GM19240 (cell line): Measurements from ENCODE around the gene SMTNL2.

Source experiments
- DNase-seq: peaks from one replicate; pipeline ENCODE4 v3.0.0; 2011; ENCODE audit warnings: low spot score; ENCODE audit not compliant: insufficient read length

SMTNL2 gene

DNA sequence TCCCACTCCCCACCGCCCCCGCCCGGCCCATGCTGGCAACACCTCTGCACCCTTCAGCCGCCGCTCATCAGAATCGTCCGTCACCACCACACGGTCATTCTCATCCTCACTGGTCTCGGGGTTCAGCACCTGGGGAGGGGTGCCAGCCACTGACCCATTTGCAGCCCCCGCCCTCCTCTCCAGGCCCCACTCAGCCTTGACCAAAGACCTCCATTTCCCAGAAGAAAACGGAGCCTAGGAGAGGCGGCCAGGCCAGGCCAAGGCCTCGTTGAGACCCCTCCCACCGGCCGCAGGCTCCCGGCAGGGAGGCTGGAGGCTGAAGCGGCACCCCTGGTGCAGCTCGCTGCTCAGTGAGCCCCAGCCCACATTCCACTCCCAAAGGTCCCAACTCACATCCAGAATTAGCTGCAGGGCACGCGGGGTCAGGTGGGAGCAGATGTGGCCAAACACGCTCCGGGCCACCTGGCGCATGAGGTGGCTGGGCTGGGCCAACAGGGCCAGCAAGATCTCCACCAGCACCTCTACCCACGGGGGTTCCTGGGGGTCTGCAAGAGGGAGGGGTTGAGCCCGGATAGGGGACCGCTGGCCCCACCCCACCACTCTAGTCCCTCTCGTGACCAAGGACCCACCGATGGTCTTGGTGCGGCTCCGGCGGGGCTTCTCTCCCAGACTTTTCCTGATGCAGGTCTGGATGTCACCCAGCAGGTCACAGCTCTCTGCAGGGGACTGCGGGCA is 38.9 kb upstream of the SMTNL2 start:
- DNase-seq = no peak

DNA sequence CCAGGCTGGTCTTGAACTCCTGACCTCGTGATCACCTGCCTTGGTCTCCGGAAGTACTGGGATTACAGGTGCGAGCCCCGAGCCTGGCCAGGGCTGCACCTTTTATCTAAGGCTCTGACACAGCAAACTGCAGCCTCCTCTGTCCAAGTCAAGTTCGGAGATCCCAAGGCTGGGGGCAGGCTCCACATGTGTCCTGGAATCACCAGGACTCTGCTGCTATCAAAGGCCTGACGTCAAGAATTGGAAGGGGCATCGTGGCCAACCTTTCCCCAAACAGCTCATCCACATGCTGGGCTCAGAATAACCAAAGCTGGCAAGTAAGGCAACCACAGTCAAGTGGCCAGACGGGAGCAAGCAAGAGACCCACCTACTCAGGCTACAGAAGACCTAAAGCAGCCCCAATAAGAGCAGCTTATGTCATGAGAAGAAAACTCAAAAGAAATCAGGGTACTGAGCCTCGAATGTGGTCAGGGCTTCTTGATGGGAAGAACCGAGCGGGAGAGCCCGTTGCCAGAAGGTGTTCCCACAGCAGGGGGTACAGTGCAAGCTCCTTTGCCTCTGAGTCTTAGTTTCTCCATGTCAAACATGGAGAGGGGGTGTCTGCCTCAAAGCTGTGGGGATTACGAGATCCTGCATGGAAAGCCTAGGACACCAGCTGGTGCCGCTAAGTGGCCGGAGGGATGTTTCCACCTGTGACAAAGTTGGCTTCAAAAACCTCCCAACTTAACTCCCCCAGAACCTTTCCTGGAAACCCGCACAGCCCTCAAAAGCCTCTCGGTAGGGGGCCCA is 37.0 kb upstream of the SMTNL2 start:
- no peak for DNase-seq

DNA sequence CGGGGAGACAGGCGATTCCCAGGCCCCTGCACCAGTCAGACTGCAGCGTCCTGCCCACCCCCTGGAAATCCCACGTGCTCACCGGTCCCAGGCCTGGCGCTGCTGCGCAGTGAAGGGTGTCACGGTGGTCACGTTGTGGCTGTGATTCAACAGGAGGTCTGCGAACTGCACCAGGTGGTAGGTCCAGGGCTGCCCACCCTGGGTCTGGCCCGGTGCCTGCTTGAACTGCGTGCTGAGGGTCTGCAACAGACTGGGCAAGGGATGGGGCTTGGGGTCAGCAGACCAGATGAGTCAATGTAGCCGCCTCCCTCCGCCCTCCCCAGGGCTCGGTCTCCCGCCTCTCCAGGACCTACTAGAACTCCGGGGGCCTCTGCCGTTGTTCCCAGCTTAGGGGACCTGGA is 36.3 kb upstream of the SMTNL2 start:
- DNase-seq = no peak

DNA sequence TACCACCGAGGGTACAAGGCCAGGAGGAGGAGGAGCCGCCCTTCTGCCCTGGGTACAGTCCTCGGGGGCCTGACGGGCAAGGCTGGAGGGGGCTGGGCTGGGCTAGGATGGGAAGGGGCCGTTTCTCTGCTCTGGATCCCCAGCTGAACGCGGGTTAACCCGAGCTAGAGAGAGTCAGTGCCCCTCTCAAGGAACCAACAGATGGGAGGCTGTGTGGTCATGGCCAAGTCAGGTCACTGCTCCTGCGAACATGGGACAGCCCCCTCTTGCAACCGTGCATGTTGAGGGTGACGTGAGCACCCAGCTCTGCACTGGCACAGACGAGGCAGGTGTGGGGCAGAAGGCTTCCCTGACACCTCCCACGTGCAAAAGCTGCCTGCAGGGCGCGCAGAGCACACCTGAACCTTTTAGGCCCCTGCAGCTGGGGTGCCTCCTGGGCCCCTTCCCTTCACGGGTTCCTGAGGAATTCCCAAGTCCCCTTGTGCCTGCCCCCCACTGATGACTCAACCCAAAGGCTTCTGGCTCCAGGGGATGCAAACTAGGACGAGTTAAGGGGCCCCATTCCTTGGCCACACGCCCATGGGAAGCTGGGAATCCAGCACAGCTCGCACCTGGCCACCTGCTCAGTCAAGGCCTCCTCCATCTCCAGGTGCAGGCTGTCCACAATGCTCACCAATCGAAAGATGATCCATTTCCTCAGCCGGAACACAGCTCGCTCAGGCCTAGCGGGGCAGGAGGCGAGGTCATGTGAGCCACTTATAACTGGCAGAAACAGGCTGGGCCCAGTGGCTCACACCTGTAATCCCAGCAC is 35.4 kb upstream of the SMTNL2 start:
- no peak for DNase-seq

DNA sequence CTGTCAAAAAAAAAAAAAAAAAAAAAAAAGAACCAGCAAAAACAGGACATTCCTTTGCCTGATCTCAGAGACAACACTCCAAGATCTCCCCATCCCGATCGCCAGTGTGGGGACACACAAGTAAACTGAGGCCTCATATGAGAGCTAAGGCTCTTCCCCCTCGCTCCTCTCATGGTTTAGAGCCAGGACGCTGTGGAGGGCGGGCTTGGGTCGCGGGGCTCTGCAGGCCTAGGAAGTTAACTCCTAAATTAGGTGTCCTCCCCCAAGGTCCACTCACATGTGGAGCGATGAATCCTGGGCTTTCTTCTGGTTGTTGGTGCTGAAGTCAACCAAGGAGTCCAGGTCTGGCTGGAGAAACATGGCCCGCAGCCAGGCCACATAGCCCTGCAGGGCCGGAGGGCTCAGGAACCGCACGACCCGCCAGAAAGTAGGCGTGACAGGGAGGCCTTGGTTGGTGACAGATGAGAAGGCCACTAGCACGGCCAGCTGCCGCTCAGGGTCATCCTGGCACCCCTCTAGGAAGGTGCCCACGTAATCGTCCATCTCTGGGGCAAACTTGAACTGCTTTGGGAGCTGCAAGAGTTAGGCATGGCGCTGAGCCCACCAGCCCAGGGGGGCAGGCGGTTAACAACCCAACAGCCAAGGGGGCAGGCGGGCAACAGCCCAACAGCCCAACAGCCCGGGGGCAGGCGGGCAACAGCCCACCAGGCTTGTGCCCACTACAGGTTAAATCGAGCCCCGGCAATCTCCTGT is 34.4 kb upstream of the SMTNL2 start:
- DNase-seq = no peak

DNA sequence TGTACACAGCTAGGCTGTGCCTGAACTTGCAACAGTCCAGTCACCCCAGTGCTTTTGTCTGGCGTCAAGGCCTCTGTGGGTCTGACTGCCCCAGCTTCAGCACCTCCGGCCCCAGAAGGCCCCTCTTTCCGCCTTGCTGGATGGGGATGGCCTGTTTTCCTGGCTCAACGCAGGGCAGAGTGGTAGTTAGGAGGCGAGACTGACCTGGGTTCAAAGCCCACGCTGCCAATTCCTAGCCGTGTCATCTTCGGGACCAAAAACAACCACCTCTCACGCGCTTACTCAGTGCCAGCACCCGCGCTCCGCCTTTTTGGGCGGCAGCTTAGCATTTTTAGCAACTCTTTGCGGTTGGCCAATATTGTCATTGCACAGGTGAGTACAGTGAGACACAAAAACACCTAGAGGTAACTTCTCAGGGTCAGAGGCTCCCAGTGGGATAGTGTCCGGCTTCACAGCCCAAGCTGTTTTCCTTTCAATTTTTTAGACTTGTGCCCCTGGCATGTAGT is 33.7 kb upstream of the SMTNL2 start:
- no peak for DNase-seq

DNA sequence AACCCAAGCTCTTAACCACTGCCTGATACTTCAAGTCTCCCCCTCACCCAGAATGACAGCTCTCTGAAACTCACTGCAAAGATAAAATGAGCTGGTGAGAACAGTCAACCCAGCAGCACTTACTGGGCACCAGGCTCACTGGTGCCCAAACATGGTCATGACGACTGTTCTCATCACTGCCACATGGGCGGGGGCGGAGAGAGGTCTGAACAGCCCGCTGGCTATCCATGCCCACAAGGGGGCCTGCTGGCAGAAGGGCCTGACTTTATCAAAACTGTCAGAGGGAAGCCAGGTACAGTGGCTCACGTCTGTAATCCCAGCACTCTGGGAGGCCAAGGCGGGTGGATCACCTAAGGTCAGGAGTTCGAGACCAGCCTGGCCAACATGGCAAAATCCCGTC is 33.2 kb upstream of the SMTNL2 start:
- DNase-seq = no peak

DNA sequence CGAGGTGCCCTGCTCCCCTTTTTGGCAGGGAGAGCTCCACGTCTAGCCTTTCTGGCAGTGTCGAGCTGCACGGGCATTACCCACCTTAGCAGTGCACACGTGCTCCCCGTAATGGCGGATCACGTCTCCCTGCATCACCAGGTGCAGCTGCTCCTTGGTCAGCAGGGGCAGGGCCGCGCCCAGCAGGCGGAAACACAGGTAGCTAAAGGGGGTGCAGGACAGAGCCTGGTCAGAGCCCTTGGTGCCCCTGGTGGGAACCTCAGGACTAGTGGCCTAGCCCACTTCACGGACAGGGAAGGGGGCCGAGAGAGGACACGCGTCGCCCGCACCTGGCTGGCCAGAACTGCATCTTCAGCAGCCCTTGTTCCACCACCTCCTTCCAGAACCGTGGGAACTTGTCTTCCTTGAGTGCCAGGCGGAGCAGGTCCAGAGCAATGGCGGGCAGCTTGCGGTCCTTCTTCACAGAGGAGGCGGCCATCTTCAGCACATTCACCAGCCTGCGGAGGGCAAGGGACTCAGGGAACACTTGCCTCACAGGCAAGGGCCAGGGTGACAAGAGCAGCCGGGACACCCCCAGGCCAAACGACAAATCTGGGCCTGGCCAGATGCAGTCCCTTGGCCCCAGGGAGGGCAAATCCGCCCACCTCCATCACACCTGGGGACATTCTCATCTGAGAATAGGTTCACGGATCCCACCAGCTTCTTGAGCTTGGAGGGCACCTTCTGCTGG is 32.4 kb upstream of the SMTNL2 start:
- no peak for DNase-seq

DNA sequence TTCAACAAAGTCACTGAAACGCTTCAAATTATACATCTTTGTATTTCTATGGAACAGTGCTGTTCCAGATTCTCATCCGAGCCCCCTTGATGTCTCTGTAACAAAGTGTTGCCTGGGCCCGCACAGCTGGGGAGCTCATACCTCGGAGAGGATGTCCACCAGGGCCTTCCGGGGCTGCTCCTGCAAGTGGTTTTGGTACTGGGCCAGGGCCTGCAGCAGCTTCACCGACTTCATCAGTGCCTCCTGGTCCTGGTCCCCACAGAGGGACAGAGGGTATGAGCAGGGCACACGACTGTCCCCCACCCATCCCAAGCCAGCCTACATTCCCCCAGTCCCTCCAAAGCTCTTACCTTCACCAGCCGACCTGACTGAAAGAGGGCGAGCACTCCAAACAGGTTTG is 30.7 kb upstream of the SMTNL2 start:
- no peak for DNase-seq

DNA sequence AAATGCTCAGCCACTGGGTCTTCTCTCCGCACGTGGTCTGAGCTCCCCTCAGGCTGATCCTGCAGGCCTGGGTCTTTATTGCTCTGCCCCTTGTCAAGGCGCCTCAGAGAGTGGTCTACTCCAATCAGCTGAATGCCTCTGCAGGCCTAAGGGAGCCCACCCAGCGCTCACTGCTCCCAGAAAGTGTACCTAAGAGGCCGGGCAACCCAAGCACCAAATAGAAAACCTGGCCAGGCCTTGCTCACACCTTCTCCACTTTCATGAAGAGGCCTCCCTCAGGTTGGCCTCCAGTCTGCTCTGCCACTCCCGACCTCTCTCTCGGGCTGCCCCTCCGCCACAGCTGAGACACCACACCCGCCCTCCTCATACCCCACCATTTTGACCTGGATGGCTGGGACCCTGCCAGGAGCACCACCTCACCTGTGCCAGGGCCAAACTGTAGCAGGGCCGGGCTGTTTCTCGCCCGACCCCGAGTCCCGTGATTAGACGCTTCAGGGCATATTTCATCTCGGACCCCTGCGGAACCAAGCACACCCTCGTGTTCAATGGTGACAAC is 29.8 kb upstream of the SMTNL2 start:
- no peak for DNase-seq

DNA sequence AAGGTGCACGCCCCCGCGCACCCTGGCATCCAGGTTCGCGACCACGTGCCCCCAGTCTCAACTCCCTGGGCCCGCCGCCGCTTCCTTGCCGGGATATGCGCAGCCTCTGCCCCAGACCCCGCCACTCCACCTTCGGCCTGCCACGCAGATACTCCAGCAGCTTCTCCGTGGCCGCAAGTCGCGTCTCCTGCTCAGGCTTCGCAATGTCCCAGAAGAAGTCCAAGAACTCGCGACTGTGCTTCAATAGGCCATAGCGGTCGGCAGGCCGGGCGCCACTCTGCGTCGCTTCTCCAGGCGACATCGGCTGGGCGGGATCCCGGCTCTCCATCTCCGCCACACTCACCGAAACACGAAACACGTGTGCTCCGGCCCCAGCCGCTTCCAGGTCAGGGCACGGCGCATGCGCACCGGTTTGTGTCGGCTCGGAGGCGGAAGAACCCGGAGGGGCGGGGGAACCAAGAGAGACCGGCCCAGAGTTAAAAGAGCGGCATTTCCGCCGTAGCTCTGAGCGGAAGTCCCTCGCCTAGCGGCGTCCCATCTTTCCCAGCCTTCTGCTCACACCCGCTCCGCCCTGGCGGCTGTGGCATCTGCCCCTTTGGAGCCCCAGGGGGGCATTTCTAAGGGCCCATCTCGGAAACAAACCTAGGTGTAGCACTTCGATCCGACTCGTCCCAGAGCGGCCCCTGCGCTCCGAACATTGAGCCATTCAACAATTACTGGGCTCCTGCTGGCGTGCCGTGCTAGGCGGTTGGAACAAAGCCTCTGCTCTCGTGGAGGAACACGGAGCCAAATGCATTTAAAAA is 29.1 kb upstream of the SMTNL2 start, which contains the start of gene MYBBP1A:
TSS of gene MYBBP1A (minus strand) at position 388 of the 803 bp plus-strand sequence. CDS start at position 328, 60 bp downstream.
- DNase-seq = peak; percentile 100

DNA sequence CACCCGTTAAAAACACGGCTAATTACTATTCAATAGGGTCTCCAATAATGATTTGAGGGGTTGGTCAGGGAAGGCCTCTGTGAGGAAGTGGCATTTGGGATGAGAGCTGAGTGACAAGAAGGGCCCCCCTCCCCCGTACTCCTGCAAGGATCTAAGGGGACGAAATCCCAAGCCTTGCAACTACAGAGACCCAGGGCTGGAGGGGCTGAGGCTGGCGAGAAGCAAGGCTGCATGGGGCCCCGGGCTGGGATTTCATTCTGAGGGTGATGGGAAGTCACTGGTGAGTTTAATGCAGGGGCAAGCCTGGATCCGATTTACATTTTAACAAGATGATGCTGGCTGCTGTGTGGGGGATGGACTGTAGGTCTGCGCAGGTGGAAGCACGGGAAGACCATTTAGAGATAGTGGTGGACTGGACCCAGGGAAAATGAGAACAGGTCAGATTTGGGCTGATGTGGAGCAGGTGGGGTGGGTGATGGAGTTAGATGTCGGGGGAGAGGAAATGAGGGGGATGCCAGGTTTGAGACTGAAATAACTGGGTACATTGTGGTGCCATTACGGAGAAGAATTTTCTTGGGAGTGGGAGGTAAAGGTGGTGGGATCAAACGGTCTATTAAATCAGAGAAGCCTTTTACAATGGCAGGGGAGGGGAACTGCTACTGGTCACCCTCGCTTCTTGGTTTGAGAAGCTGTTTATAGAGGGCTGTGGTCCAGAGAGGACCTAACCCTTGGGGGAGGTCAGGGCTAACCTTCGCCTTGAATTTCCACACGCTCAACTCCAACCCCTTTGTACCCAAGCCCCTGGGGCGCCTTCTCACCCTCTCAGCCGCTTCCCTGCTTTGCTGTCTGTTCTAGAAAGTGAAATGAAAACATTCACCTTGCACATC is 28.2 kb upstream of the SMTNL2 start:
- no peak for DNase-seq

DNA sequence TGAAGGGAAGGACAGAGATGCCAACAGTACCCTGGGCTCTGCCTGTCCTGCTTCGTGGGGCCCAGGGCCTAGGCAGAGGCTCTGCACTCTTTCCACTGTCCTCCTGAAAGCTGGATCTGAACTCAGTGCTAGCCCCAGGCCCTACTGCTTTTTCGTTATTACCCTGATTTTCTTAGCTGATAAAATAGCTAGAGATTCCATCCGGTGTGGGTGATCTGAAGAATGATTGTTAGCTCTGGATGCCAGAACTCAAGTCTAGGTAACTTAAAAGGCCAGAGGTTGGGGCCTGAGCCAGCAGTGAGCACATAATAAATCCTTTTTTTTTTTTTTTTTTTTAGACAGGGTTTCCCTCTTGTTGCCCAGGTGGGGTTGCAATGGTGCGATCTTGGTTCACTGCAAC is 27.3 kb upstream of the SMTNL2 start:
- DNase-seq = no peak

DNA sequence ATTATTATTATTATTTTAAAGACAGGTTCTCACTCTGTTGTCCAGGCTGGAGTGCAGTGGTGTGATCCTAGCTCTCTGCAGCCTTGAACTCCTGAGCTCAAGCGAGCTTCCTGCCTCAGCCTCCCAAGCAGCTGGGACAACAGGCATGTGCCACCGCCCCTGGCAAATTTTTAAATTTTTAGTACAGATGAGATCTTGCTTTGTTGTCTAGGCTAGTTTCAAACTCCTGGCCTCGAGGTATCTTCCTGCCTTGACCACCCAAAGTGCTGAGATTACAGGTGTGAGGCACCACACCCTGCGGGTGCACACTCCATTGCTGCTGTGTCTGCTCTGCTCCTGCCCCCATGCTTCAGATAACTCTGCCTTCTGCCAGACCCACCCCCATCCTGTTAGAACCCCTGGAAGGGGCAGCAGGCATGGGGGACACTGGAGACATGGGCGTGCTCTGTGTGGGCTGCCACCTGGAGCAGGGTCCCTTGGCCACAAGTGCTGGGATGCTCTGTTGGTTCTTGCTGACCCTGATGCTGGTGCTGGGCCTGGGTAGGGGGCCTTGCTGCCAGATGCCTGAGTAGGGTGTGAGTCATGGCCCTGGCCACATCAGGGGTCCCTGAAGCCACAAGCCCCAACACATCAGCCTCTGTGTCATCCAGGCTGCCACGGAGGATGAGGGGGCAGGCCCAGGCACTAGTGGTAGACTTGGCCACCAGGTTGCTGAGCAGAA is 26.5 kb upstream of the SMTNL2 start:
- no peak for DNase-seq

DNA sequence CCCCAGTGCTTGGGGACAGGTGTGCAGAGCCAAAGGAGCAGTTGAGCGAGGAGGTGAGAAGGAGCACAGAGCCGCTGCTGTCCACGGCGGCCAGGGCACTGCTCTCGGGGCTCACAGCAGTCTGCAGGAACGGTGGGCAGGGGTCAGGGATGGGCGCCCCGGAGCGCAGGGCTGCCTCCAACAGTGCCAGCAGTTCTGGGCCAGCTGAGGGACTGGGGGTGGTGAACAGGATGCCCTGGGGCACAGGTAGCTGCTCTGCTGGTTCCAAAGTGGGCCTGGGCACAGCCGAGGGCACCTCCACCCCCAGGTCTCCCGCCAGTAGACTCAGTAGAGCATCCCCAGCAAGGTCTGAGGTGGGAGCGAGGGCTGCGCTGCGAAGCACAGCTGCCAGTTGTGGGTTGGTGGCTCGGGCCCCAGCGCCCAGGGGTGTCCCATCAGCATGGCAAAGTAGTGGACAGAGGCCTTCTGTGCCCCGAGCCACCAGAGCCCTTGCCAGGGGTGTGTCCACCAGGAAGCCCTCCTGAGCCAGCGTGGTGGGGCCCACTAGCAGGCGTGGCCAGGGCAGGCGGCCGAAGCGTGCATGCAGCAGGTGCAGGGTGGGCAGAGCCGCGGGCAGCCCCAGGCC is 25.9 kb upstream of the SMTNL2 start:
- no peak for DNase-seq

DNA sequence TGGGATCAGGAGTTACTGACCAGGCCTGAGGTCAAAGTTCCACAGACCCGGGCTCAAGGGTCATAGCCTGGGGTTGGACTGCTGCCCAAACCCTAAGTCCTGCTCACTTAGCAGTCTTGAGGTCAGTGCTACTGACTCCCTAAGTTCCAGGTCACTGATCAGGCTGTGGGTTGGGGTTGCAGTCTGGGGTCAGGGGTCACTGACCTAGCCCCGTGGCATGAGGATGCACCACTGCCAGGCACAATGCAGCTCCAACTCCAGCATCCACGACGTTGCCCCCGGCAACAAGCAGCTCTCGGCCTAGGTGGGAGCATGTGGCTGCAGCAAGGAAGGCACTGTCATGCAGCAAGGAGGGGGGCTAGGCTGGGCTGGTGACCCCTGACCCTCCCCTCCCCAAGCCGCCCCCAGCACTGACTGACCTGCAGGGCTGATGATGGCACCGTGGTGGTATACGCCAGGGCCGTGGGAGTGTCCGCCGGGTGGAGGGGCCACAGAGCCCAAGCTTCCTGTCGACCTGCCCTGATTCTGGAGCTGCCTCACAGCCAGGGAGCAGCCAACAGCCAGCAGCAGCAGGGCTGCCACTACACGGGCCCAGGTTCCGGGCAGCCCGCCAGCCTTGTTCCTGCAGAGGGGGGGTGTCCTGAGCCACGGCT is 25.1 kb upstream of the SMTNL2 start:
- DNase-seq = no peak

DNA sequence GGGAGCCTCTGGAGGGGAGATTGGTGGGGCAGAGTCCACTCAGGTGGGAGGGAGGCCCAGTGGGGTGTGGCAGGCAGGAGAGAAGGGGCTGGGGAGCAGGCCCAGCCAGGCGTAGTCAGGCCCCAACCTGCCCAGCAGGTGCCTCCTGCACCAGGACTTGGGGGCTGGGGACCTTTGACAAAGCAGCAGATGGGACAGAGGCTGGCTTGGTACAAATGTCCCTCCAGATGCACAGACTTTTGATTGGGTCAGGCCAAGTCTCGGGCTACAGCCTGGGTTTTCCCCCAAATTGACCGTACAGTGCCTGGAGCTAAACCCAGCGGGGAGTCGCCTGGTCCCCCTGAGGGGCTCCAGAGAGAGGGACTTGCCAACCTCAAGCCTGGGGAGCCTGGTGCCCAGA is 24.4 kb upstream of the SMTNL2 start:
- DNase-seq = no peak
